NCI-H524 treated with DMSO at 0.1 percent for 48 hours (cell line): Measurements from ENCODE around the gene TSPAN9.

Experiments
- DNase-seq: peaks from one replicate; lab custom pipeline; 2025; lab: John Stamatoyannopoulos, UW

Gene TSPAN9

GRCh38 chr12:3189282-3189681 lies 112.1 kb downstream of the TSPAN9 start:
- no peak for DNase-seq

- DNase-seq: no peak
These were observed 112.9 kb downstream of the TSPAN9 start for GRCh38 chr12:3190101-3190500.

- DNase-seq: no peak
These were observed 114.3 kb downstream of the TSPAN9 start for GRCh38 chr12:3191450-3191849.

GRCh38 chr12:3192221-3192620 lies 115.0 kb downstream of the TSPAN9 start:
- no peak for DNase-seq

GRCh38 chr12:3193131-3193530 lies 116.0 kb downstream of the TSPAN9 start:
- DNase-seq: no peak

GRCh38 chr12:3193755-3194154 lies 116.6 kb downstream of the TSPAN9 start:
- DNase-seq: no peak

- DNase-seq: no peak
These were observed 118.2 kb downstream of the TSPAN9 start for GRCh38 chr12:3195337-3195736.

GRCh38 chr12:3195859-3196483 lies 118.8 kb downstream of the TSPAN9 start:
- no peak for DNase-seq

- DNase-seq: no peak
These were observed 119.3 kb downstream of the TSPAN9 start for GRCh38 chr12:3196488-3196887.

- DNase-seq: no peak
These were observed 120.1 kb downstream of the TSPAN9 start for GRCh38 chr12:3197131-3197818.

GRCh38 chr12:3199551-3200031 lies 122.4 kb downstream of the TSPAN9 start:
- DNase-seq: no peak

GRCh38 chr12:3200032-3200617 lies 122.9 kb downstream of the TSPAN9 start:
- DNase-seq: peak; percentile 68

GRCh38 chr12:3200814-3201233 lies 123.6 kb downstream of the TSPAN9 start:
- DNase-seq: no peak

- no peak for DNase-seq
These were observed 124.3 kb downstream of the TSPAN9 start for GRCh38 chr12:3201339-3202051.

- DNase-seq: no peak
These were observed 124.9 kb downstream of the TSPAN9 start for GRCh38 chr12:3202096-3202495.

GRCh38 chr12:3202734-3203446 lies 125.7 kb downstream of the TSPAN9 start:
- DNase-seq: no peak

- no peak for DNase-seq
These were observed 126.5 kb downstream of the TSPAN9 start for GRCh38 chr12:3203713-3204112.

- peak; percentile 81 for DNase-seq
These were observed 127.0 kb downstream of the TSPAN9 start for GRCh38 chr12:3204143-3204542.

GRCh38 chr12:3204730-3205531 lies 127.8 kb downstream of the TSPAN9 start:
- peak; percentile 85 for DNase-seq

- no peak for DNase-seq
These were observed 128.8 kb downstream of the TSPAN9 start for GRCh38 chr12:3205742-3206519.
